NT2/D1 (cell line): ENCODE results near the gene HOXC12.

Experiments used
- SUZ12 ChIP-seq: IDR thresholded peaks from 2 replicates; pipeline ENCODE4 v1.6.1; 2011; ENCODE audit not compliant: insufficient read length, insufficient read depth; ENCODE audit errors: extremely low read depth
- ZNF274 ChIP-seq: IDR thresholded peaks from 2 replicates; pipeline ENCODE4 v1.6.1; 2011; ENCODE audit warnings: mild to moderate bottlenecking, low read depth, low read length

DNA sequence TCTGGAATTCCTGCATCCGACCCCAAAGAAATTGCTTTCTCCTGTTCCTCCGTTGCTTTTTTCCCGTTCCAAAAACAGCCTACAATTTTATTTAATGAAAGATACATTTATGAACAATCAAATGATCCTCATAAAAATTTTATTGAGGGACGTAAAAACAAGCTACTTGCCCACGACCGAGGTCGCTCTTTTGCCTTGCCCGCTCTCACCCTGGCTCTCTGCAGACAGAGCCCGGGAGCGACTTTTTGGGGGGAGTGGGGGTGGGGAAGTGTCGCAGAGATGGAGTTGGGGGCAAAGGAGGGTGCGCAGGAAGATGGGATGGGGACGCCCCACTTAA lies 44.2 kb downstream of the HOXC12 start:
- TF ChIP-seq ZNF274 = no peak
- TF ChIP-seq SUZ12 = no peak
